Measurements from ENCODE around the gene ESAM. TPM values are rescaled to one million over a fixed set of nuclear protein-coding genes. Genes with fewer than 3 reads are reported as not detected.
"Not testable (repeated sequence)": the region's sequence is repeated elsewhere in the genome, so short reads cannot be mapped to it uniquely, and the experiment has no call there.

ESAM gene
- total and polyA plus RNA-seq, 4 donors, result 33.2 to 182 (median 103) TPM

GRCh38 chr11:124784051-124784450, 22.0 kb upstream of the ESAM start:
- DNase-seq (no peak), ATAC-seq (ENCODE audit: low FRiP score) (no peak)
- Histone ChIP-seq H3K27ac (ENCODE audit: low read depth in 1 of 2, low read length in 2 of 2) (no peak overlapping the region), H3K27me3 (ENCODE audit: control insufficient read depth in 1 of 2, insufficient read depth in 2 of 2, low read length in 1 of 2) (no peaks in the 10 kb centered on the region), H3K9me3 (ENCODE audit: control insufficient read depth, low read length) (no peaks in the 10 kb centered on the region), H3K4me3 (ENCODE audit: low read length in 2 of 2) (no peak overlapping the region), H3K4me1 (ENCODE audit: control insufficient read depth in 1 of 2, insufficient read depth in 2 of 2, low read length in 2 of 2) (peaks cover 0 to 3% of the 10 kb centered on the region in 2 donors), H3K36me3 (ENCODE audit: control insufficient read depth in 1 of 2, insufficient read depth in 2 of 2, low read length in 1 of 2) (no peaks in the 10 kb centered on the region)
- intact Hi-C loops (cut with DNase I), result no loop called here
- 97% methylated on average over 2 of the region's 2 CpGs for WGBS, 2 donors

- Histone ChIP-seq H3K27me3 (ENCODE audit: control insufficient read depth in 1 of 2, insufficient read depth in 2 of 2, low read length in 1 of 2) (no peaks in the 10 kb centered on the region), H3K9me3 (ENCODE audit: control insufficient read depth, low read length) (no peaks in the 10 kb centered on the region), H3K4me1 (ENCODE audit: control insufficient read depth in 1 of 2, insufficient read depth in 2 of 2, low read length in 2 of 2) (peaks cover 0 to 8% of the 10 kb centered on the region in 2 donors), H3K27ac (ENCODE audit: low read depth in 1 of 2, low read length in 2 of 2) (no peak overlapping the region), H3K36me3 (ENCODE audit: control insufficient read depth in 1 of 2, insufficient read depth in 2 of 2, low read length in 1 of 2) (no peaks in the 10 kb centered on the region), H3K4me3 (ENCODE audit: low read length in 2 of 2) (no peak overlapping the region)
- 93 to 94% methylated on average over 4 of the region's 4 CpGs for WGBS, 2 donors
- DNase-seq, result no peak
- no peak for ATAC-seq (ENCODE audit: low FRiP score)
- intact Hi-C loops (cut with DNase I), result no loop called here
Measured at GRCh38 chr11:124783002-124783401, 20.9 kb upstream of the ESAM start.

- 40 to 45% methylated on average over 1 of the region's 1 CpG for WGBS, 2 donors
- no peaks in the 10 kb centered on the region for H3K36me3 ChIP-seq (ENCODE audit: control insufficient read depth in 1 of 2, insufficient read depth in 2 of 2, low read length in 1 of 2)
- DNase-seq (no peak), ATAC-seq (ENCODE audit: low FRiP score) (no peak)
- intact Hi-C loops (cut with DNase I), result loop anchor here in 1 of 2 donors (2.0 kb wide), 1 partner anchor 13 kb away; no protein-coding TSS in a partner anchor
- H3K4me1 ChIP-seq (ENCODE audit: control insufficient read depth in 1 of 2, insufficient read depth in 2 of 2, low read length in 2 of 2), result peaks cover 0 to 11% of the 10 kb centered on the region in 2 donors
- no peak overlapping the region for H3K27ac ChIP-seq (ENCODE audit: low read depth in 1 of 2, low read length in 2 of 2)
- H3K27me3 ChIP-seq (ENCODE audit: control insufficient read depth in 1 of 2, insufficient read depth in 2 of 2, low read length in 1 of 2), result no peaks in the 10 kb centered on the region
- H3K9me3 ChIP-seq (ENCODE audit: control insufficient read depth, low read length), result no peaks in the 10 kb centered on the region
- H3K4me3 ChIP-seq (ENCODE audit: low read length in 2 of 2), result no peak overlapping the region
Measured at GRCh38 chr11:124779568-124779967, 17.5 kb upstream of the ESAM start.

GRCh38 chr11:124778281-124778680, 16.2 kb upstream of the ESAM start:
- ATAC-seq (ENCODE audit: low FRiP score) (no peak), DNase-seq (no peak)
- Histone ChIP-seq H3K36me3 (ENCODE audit: control insufficient read depth in 1 of 2, insufficient read depth in 2 of 2, low read length in 1 of 2) (no peaks in the 10 kb centered on the region), H3K4me3 (ENCODE audit: low read length in 2 of 2) (no peak overlapping the region), H3K27ac (ENCODE audit: low read depth in 1 of 2, low read length in 2 of 2) (peak overlapping the region; percentile 36 to 96), H3K9me3 (ENCODE audit: control insufficient read depth, low read length) (no peaks in the 10 kb centered on the region), H3K27me3 (ENCODE audit: control insufficient read depth in 1 of 2, insufficient read depth in 2 of 2, low read length in 1 of 2) (no peaks in the 10 kb centered on the region), H3K4me1 (ENCODE audit: control insufficient read depth in 1 of 2, insufficient read depth in 2 of 2, low read length in 2 of 2) (peaks cover 0 to 11% of the 10 kb centered on the region in 2 donors)
- 74 to 86% methylated on average over 2 of the region's 2 CpGs for WGBS, 2 donors
- intact Hi-C loops (cut with DNase I), result loop anchor here in 1 of 2 donors (2.0 kb wide), 1 partner anchor 15 kb away; no protein-coding TSS in a partner anchor

GRCh38 chr11:124776865-124777645, 15.0 kb upstream of the ESAM start:
- intact Hi-C loops (cut with DNase I), result no loop called here
- 12 to 28% methylated on average over 7 of the region's 7 CpGs for WGBS, 2 donors
- Histone ChIP-seq H3K4me3 (ENCODE audit: low read length in 2 of 2) (no peak overlapping the region), H3K36me3 (ENCODE audit: control insufficient read depth in 1 of 2, insufficient read depth in 2 of 2, low read length in 1 of 2) (no peaks in the 10 kb centered on the region), H3K9me3 (ENCODE audit: control insufficient read depth, low read length) (no peaks in the 10 kb centered on the region), H3K27me3 (ENCODE audit: control insufficient read depth in 1 of 2, insufficient read depth in 2 of 2, low read length in 1 of 2) (no peaks in the 10 kb centered on the region), H3K27ac (ENCODE audit: low read depth in 1 of 2, low read length in 2 of 2) (peak overlapping the region; percentile 50 to 96), H3K4me1 (ENCODE audit: control insufficient read depth in 1 of 2, insufficient read depth in 2 of 2, low read length in 2 of 2) (peaks cover 0 to 11% of the 10 kb centered on the region in 2 donors)
- ATAC-seq (ENCODE audit: low FRiP score), result peak; percentile 90
- DNase-seq, result peak; percentile 65 to 84

GRCh38 chr11:124770959-124771358, 8.9 kb upstream of the ESAM start:
- H3K36me3 ChIP-seq (ENCODE audit: control insufficient read depth in 1 of 2, insufficient read depth in 2 of 2, low read length in 1 of 2); H3K9me3 ChIP-seq (ENCODE audit: control insufficient read depth, low read length); H3K4me3 ChIP-seq (ENCODE audit: low read length in 2 of 2); DNase-seq; H3K27me3 ChIP-seq (ENCODE audit: control insufficient read depth in 1 of 2, insufficient read depth in 2 of 2, low read length in 1 of 2); H3K4me1 ChIP-seq (ENCODE audit: control insufficient read depth in 1 of 2, insufficient read depth in 2 of 2, low read length in 2 of 2); H3K27ac ChIP-seq (ENCODE audit: low read depth in 1 of 2, low read length in 2 of 2); ATAC-seq (ENCODE audit: low FRiP score); intact Hi-C loops (cut with DNase I): not testable (repeated sequence)
- WGBS, 2 donors, result 96 to 97% methylated on average over 6 of the region's 6 CpGs

- ATAC-seq (ENCODE audit: low FRiP score), result no peak
- Histone ChIP-seq H3K36me3 (ENCODE audit: control insufficient read depth in 1 of 2, insufficient read depth in 2 of 2, low read length in 1 of 2) (peaks cover 2 to 9% of the 10 kb centered on the region in 2 donors), H3K4me3 (ENCODE audit: low read length in 2 of 2) (no peak overlapping the region), H3K27ac (ENCODE audit: low read depth in 1 of 2, low read length in 2 of 2) (peak overlapping the region in 1 of 2 donors; percentile 57), H3K27me3 (ENCODE audit: control insufficient read depth in 1 of 2, insufficient read depth in 2 of 2, low read length in 1 of 2) (no peaks in the 10 kb centered on the region), H3K9me3 (ENCODE audit: control insufficient read depth, low read length) (no peaks in the 10 kb centered on the region), H3K4me1 (ENCODE audit: control insufficient read depth in 1 of 2, insufficient read depth in 2 of 2, low read length in 2 of 2) (no peaks in the 10 kb centered on the region)
- WGBS, 2 donors, result 95 to 98% methylated on average over 8 of the region's 8 CpGs
- no peak for DNase-seq
- intact Hi-C loops (cut with DNase I), result loop anchor here in 1 of 2 donors (10.0 kb wide), 1 partner anchor 65 kb away; no protein-coding TSS in a partner anchor
Measured at GRCh38 chr11:124769806-124770774, 8.0 kb upstream of the ESAM start.

- peaks cover 2 to 9% of the 10 kb centered on the region in 2 donors for H3K36me3 ChIP-seq (ENCODE audit: control insufficient read depth in 1 of 2, insufficient read depth in 2 of 2, low read length in 1 of 2)
- H3K9me3 ChIP-seq (ENCODE audit: control insufficient read depth, low read length), result no peaks in the 10 kb centered on the region
- DNase-seq (no peak), ATAC-seq (ENCODE audit: low FRiP score) (no peak)
- H3K4me1 ChIP-seq (ENCODE audit: control insufficient read depth in 1 of 2, insufficient read depth in 2 of 2, low read length in 2 of 2), result no peaks in the 10 kb centered on the region
- 81 to 83% methylated on average over 8 of the region's 8 CpGs for WGBS, 2 donors
- no peak overlapping the region for H3K4me3 ChIP-seq (ENCODE audit: low read length in 2 of 2)
- intact Hi-C loops (cut with DNase I), result loop anchor here in 1 of 2 donors (10.0 kb wide), 1 partner anchor 66 kb away; no protein-coding TSS in a partner anchor
- H3K27me3 ChIP-seq (ENCODE audit: control insufficient read depth in 1 of 2, insufficient read depth in 2 of 2, low read length in 1 of 2), result no peaks in the 10 kb centered on the region
- H3K27ac ChIP-seq (ENCODE audit: low read depth in 1 of 2, low read length in 2 of 2), result no peak overlapping the region
Measured at GRCh38 chr11:124768914-124769313, 6.8 kb upstream of the ESAM start.
